ENCODE results near the gene GLP2R.

The GLP2R gene

GRCh38 chr17:9859781-9860180 lies 34.1 kb downstream of the GLP2R start:
- no peak for DNase-seq

- no peak for DNase-seq
Observed at GRCh38 chr17:9860851-9861250, 35.1 kb downstream of the GLP2R start.

GRCh38 chr17:9862220-9862619 lies 36.5 kb downstream of the GLP2R start:
- DNase-seq, result no peak

GRCh38 chr17:9862949-9863348 lies 37.2 kb downstream of the GLP2R start:
- no peak for DNase-seq

- no peak for DNase-seq
Observed at GRCh38 chr17:9865586-9865985, 39.9 kb downstream of the GLP2R start.

- DNase-seq, result no peak
Observed at GRCh38 chr17:9868552-9868951, 42.8 kb downstream of the GLP2R start.

- no peak for DNase-seq
Observed at GRCh38 chr17:9872852-9873251, 47.1 kb downstream of the GLP2R start.

GRCh38 chr17:9874722-9875121 lies 49.0 kb downstream of the GLP2R start:
- DNase-seq, result no peak

- DNase-seq, result no peak
Observed at GRCh38 chr17:9875441-9875840, 49.7 kb downstream of the GLP2R start.

GRCh38 chr17:9878356-9878755 lies 52.6 kb downstream of the GLP2R start:
- no peak for DNase-seq

- no peak for DNase-seq
Observed at GRCh38 chr17:9878786-9879525, 53.2 kb downstream of the GLP2R start.

- DNase-seq, result no peak
Observed at GRCh38 chr17:9880582-9880999, 54.9 kb downstream of the GLP2R start.

GRCh38 chr17:9883451-9883850 lies 57.7 kb downstream of the GLP2R start:
- DNase-seq, result no peak

GRCh38 chr17:9886141-9886930 lies 60.6 kb downstream of the GLP2R start:
- DNase-seq, result no peak

GRCh38 chr17:9887508-9887907 lies 61.8 kb downstream of the GLP2R start:
- no peak for DNase-seq

- no peak for DNase-seq
Observed at GRCh38 chr17:9890124-9890523, 64.4 kb downstream of the GLP2R start.

GRCh38 chr17:9893411-9894012 lies 67.8 kb downstream of the GLP2R start:
- no peak for DNase-seq

- no peak for DNase-seq
Observed at GRCh38 chr17:9894231-9894630, 68.5 kb downstream of the GLP2R start.

- DNase-seq, result no peak
Observed at GRCh38 chr17:9895923-9896322, 70.2 kb downstream of the GLP2R start.

- DNase-seq, result no peak
Observed at GRCh38 chr17:9897372-9897968, 71.7 kb downstream of the GLP2R start.

GRCh38 chr17:9898812-9899211 lies 73.1 kb downstream of the GLP2R start:
- DNase-seq, result no peak

GRCh38 chr17:9899280-9900043 lies 73.7 kb downstream of the GLP2R start:
- no peak for DNase-seq

Data from COR-L47 (cell line).